Activated CD4-positive, alpha-beta T cell treated with anti-CD3 and anti-CD28 coated beads, Interleukin-2, amount 50 U/mL, for 1 hour (primary cell): ENCODE data around the gene IQSEC1.

Experiments used
- DNase-seq: peaks from one replicate; pipeline ENCODE4 v3.0.0-alpha.2; 2020

The IQSEC1 gene

DNA sequence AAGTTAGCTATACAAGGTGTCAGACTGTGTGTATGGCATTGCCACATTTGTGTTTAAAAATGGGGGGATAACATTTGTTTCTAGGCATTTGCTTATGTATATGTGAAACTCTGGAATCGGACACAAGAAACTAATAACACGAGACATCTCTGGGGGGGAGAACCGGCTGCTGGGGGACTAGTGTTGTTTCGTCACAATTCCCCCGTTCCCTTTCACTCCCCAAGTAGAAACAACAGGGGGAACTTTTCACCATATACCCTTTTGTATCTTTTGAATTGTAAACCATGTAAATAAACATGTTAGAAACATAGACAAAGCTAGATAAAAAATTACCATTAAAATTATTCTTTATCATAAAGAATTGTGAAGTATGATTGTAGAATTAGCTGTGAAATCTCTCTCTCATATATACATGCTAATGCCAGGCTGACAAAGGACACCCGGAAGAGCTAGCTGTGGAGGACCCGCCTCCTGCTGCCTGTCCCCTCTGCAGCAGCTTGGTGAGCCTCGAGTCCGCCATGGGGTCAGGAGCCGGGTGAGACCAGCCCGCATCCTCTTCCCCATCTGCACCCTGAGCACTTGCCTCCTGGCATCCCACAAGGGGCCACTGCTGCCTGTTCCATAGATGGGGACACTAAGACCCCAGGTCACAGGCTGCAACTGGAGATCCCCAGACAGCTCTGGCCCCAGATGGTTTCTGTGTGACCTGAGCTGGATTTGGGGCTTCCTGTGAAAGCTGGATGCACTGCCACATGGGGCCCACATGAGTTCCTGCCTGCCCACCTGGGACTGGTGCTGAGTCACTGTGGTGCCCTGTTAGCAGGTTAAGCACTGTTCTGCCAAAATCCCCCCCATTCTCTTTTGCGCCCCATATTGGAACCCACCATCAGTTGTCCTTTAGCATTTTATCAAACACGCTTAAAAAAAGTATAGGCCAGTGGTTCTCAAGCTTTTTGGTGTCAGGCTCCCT is 91.6 kb downstream of the IQSEC1 start:
- no peak for DNase-seq

DNA sequence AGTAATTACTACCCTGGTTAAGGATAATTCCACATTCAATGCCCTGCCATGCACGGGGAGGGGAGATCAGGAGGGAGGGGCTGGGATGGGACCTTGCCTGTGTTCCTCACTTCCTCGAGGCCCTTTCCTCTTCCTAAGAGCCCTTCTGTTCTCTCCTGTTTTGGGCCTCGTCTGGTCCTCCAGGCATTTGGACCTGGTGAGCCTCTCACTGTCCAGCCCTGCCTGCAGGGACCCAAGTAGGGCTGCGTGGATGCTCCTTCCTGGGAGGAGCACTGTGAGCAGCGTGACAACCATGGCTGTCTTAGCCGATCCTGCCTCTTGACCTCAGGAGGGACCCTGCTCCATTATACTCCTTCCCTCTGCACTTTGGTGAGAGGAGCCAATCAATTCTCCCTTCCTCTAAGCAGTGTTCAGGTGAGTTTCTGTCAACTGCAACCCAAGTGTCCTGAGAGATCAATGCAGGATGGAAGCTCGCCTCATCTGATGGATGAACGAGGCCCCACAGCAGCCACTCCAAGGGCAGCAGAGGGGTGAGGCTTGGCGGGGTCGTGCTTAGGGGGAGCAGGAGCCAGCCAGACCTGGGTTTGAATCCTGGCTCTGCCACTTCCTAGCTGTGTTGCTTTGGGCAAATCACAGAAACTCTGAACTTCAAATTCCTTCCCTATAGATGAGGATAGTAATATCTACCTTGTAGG is 92.5 kb downstream of the IQSEC1 start:
- DNase-seq = no peak

DNA sequence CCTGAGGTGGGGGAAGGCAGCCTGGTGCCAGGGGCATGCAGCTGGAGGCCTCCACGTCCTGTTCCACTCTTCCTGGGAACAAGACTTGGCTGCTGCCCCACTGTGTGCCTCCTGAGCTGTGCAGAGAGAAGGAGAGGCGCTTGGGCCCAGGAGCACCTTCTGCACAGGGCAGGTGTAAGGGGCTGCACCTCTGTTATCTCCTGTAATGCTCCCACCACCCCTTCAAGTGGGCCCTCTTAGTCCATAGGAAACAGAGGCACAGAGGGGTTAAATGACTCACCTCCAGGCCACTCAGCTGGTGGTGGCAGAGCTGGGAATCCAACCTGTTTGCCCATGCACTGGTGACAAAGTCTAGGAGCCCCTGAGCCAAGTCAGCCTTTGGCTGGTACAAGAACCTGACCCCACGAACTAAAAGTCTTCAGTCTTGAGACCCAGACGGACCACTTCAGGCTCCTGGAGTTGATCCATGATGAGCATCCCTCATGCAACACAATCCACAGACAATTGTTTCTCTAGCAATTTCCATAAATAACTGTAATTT is 93.2 kb downstream of the IQSEC1 start:
- DNase-seq = no peak

- DNase-seq = no peak
Measured at GRCh38 chr3:12979151-12979946, 93.9 kb downstream of the IQSEC1 start.

- no peak for DNase-seq
Measured at GRCh38 chr3:12978682-12979081, 94.5 kb downstream of the IQSEC1 start.

DNA sequence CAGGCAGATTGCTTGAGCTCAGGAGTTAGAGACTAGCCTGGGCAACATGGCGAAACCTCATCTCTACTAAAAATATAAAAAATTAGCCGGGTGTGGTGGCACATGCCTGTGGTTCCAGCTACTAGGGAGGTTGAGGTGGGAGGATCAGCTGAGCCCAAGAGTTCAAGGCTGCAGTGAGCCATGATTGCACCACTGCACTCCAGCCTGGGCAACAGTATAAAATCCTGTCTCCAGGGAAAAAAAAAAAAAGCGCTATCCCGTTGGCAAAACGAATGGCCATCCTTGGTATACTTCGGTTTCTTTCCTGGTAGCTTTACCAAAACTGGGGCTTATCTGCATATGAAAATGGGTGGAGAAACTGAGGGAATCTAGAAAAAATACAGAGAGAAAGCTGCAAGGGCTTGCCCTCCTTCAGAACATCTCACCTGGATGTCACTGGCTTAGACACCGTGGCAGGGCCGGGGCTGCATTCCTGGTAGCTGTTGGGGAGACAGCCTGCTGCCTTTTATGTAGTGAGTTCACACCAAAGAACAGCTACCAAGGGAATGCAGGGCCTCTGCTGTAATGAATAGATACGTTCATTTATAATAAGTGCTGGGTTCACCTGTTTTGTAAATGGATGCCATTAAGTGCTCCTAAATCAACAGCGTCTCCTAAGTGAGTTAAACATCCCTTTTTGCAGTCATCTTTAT is 96.0 kb downstream of the IQSEC1 start:
- DNase-seq = no peak

GRCh38 chr3:12975748-12976522 is 97.3 kb downstream of the IQSEC1 start:
- DNase-seq = no peak

DNA sequence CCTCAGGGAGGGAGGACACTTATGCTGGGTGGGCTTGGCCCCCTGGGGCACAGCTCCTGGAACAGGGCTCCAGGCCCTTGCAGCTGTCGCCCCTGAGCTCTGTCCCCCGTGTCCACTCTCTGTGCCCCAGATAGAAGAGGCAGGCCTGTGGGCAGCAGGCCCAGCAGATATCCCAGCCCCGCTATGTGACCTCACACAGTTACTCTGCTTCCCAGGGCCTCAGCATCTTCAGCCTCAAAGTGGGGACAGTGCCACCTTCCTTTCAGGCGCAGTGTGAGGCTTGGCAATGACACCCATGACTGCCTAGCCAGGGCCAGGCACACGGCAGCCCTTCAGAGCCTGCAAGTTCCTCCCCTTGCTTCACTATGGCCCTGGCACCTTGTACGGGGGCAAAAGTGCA is 98.4 kb downstream of the IQSEC1 start:
- DNase-seq = no peak

DNA sequence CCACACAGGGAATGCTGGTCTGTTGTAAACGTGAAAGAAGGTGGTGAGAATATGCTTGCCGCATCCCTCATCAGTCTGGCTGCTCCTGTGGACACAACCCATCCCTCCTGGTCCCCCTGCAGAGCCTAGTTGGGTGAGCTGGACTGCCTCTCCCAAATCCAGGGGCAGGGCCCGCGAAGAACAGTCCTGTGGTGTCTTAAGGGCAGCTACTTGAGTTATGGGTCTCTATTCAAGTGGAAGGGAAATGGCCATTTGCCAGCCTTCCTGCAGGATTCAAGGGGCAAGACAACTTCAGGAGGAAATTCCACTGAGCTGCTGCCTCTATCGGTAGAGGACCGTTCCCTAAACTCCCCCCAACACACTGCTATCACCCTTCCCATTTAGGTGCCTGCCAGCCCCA is 98.9 kb downstream of the IQSEC1 start:
- no peak for DNase-seq

GRCh38 chr3:12973827-12974226 is 99.4 kb downstream of the IQSEC1 start:
- no peak for DNase-seq

DNA sequence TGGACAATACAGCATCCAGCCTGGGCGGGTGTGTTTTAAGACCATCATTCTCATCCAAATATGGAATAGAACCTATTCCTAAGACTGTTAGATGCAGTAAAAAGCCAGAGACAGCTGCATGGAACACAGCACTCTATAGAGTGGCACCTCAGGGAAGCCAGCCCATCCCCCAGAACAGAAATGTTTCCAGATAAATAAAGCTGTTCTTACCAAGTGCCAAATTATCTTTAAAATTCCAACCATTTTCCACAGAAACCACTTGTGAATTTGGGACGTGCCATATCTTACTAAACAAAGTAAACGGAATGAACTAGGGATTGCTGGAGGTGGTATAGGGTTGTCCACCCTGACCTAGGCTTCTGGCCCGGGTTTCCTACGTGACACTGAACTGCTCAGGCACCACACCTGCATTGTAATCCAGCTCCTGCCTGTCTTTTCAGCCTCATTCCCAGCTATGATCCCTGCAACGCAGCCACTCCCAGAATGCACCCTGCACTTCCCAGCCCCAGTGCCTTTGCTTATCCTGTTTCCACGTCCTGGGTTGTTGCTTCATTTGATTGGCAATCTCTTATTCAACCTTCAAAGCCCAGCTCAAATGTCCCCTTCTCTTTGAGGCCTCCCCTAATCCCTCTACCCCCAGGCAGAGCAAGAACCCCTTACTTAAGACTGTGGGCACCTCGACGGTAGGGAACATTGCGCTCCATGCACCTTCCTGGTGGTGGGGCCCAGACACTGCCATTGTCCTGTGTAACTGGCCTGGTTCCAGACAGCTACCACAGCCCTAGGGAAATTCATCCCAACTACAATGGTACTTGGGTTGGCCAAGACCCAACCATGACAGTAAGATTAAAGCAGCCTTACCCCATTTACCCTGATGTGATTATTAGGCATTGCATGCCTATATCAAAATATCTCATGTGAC is 100.2 kb downstream of the IQSEC1 start:
- no peak for DNase-seq

GRCh38 chr3:12972043-12972442 is 101.2 kb downstream of the IQSEC1 start:
- no peak for DNase-seq

DNA sequence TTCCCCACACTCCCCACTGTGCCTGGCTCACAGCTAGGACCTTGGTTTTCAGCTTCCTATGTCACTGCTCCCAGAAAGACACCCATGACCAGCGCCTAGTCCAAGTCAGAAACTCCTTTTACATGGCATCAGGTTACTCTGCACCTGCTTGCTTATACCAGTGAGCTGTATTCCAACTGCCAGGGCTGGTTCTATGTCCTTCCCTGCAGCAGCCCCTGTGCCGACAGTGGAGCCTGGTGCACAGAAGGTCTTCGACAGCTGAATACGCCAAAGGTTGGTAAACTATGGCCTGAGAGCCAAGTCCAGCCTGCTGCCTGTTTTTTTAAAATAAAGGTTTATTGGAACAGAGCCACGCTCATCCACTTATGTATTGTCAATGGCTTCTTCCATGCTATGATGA is 102.5 kb downstream of the IQSEC1 start:
- no peak for DNase-seq

- no peak for DNase-seq
Measured at GRCh38 chr3:12969486-12969885, 103.7 kb downstream of the IQSEC1 start.

- no peak for DNase-seq
Measured at GRCh38 chr3:12968541-12968940, 104.7 kb downstream of the IQSEC1 start.

DNA sequence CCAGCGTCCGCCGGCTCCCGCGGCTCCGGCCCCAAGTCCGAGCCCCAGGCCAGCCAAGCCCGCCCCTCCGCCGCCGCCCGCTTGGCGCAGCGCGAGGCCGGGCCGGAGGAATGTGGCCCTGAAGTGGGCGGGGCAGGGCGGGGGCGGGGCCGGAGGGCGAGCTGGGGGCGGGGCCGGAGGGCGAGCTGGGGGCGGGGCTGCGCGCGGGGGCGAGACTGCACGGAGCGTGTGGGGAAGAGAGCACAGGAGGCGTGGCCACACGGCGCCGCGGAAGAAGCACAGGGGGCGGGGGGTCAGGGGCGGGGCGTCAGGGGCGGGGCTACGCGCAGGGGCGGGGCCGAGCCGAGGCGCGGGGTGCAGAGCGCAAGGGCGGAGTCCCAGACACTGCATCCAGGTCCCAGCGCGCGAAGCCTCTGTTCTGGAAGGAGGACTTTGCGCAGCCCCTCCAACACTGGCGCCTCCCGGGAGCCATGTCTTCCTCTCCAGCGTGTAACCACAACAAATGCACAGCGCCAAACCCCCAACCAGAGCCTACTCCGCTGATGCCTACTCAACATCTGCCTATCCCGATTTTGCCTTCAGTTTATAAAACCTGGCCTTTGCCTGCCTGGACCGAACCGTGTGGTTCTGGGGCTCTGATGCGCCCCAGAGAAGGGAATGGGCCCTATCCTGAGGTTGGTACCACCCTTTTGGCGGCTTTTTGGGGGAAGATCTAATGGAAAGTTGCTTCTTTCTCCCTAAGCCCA is 105.5 kb downstream of the IQSEC1 start:
- peak; percentile 87 for DNase-seq

DNA sequence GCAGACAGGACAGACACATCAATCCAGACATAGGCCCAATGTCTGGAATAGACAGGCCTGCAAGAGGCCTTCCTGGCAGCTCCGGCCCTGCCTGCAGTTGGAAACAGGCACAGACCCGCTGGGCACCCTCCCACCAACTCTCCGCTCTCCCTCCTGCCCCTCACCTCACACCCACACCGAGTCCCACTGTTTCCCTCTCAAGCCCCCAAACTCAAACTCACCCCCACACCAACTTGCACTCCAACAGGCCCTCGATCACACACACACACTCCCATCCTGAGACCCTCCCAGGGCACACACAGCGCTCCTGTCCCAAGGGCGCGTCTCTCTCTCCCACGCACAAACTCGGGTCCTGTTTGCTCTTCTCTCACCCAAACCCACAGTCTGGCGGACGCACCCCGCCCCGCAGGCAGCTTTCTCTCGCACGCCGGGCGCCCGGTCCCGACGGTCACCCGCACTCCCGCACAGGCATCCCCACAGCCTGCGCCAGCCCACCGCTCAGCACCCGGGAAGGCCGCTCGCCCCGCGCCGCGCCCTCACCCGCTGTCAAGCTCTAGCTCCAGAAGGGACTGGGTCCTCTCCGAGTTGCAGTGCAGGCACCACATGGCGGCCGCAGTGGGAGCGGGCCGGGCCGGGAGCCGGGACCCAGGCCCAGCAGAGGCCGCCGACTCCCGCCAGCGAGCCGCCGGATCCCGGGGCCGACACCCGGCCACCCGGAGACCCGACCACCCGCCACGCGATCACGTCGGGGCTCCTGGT is 106.2 kb downstream of the IQSEC1 start:
- DNase-seq = no peak

DNA sequence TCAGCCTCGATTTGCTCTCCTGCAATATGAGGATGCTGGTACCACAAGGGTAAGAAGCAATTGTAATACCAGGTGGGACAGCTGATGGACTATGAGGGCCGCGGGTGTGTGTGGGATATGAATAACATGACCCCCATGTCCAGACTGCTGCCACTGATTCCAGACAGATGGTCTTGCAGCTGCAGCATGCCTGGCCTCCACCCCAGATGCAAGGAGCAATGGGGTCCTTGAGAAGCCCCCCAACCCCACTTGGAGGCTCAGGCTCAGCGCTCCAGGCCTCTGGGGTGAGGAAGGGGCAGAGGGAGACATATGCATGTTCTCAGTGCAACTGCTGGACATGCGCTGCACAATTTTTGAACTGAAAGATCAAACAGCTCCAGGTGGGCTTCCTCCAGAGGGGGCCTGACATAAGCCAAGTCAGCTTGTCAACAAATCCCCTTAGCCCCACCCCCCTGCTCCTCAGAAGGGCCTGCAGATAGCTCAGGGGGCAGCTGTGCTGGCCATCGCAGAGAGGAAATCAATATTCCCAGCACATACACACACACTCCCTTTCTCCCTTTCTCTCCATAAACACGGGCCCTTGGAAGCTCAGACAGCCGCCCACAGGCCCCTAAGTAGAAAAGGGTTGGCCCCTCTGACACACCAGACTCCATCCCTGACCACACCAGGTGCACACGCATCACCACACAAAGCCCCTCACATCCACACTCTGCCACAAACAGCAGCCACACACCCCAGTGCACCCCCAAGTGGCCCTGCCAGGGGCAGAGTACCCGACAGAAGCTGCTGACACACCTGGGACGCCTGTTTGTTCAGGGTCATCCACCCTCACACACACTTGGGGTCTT is 107.0 kb downstream of the IQSEC1 start:
- DNase-seq = no peak
